Vagina (tissue), 2 donors: ENCODE results near the gene TNFSF8. TPM values are rescaled to one million over a fixed set of nuclear protein-coding genes. Genes with fewer than 3 reads are reported as not detected.

Source experiments
- DNase-seq, 2 donors: peaks; one replicate each; pipeline ENCODE4 v3.0.0-alpha.2; 2017; ENCODE audit errors: extremely low spot score in 2 of 2
- H3K27ac ChIP-seq: fragments of 200-600 bp; sonication (generic); one replicate; pipeline ENCODE4 v1.5.1; 2019
- H3K27me3 ChIP-seq: fragments of 200-600 bp; sonication (generic); one replicate; pipeline ENCODE4 v1.5.1; 2019
- H3K36me3 ChIP-seq, 2 donors: fragments of 200-600 bp; sonication (generic); one replicate each; pipeline ENCODE4 v1.5.1; 2017 to 2019
- H3K4me1 ChIP-seq: fragments of 200-600 bp; sonication (generic); one replicate; pipeline ENCODE4 v1.5.1; 2019
- H3K4me3 ChIP-seq, 2 donors: fragments of 200-600 bp; sonication (generic); 1 replicate in 1 of 2; 2 replicates in 1 of 2; pipeline ENCODE4 v1.5.1; 2016 to 2019
- H3K9me3 ChIP-seq: fragments of 200-600 bp; sonication (generic); one replicate; pipeline ENCODE4 v1.5.1; 2019
- CTCF ChIP-seq, 3 experiments: fragments of 450-650 bp in 2 of 3; fragments of 200-600 bp in 1 of 3; sonication (generic) in 1 of 3; IDR thresholded peaks; one replicate each; pipeline ENCODE4 v1.5.1; 2017 to 2019; ENCODE audit warnings: antibody characterized with exemption in 3 of 3, mild to moderate bottlenecking in 2 of 3, moderate library complexity in 2 of 3
- POLR2A ChIP-seq, 2 donors: fragments of 450-650 bp; IDR thresholded peaks; one replicate each; pipeline ENCODE4 v1.6.1; 2017; ENCODE audit warnings: antibody characterized with exemption in 2 of 2, mild to moderate bottlenecking in 2 of 2, moderate library complexity in 2 of 2
- POLR2AphosphoS5 ChIP-seq, 2 donors: sonication (generic); formaldehyde crosslinking; IDR thresholded peaks; one replicate each; pipeline ENCODE4 v1.9.0; 2017; ENCODE audit warnings: antibody characterized with exemption in 2 of 2, mild to moderate bottlenecking in 2 of 2, low read depth in 1 of 2; ENCODE audit not compliant: insufficient read depth in 1 of 2
- intact Hi-C: fragments of 100-400 bp; cut with DNase I; formaldehyde crosslinking; loops from one replicate; pipeline ENCODE4 v1.15.1; 2023
- total RNA-seq: library from RNA; depleted of rRNA; stranded (reverse); fragments of >200 nt; gene quantifications from one replicate; pipeline ENCODE4 v1.2.3, GENCODE V29; 2016

Gene TNFSF8
- total RNA-seq, 1 donor from 2014 or later, result 4.2 TPM

GRCh38 chr9:114852050-114852594 lies 78.3 kb downstream of the TNFSF8 start:
- no peak overlapping the region for H3K4me3 ChIP-seq
- no peaks in the 10 kb centered on the region for H3K36me3 ChIP-seq
- intact Hi-C loops, result no loop called here
- TF ChIP-seq POLR2AphosphoS5 (IDR thresholded peaks at IDR 0.05; ENCODE audit: insufficient read depth in 1 of 2, low read depth in 1 of 2) (no peak), CTCF (IDR thresholded peaks at IDR 0.05) (no peak), POLR2A (IDR thresholded peaks at IDR 0.05) (no peak)
- H3K4me1 ChIP-seq, result peaks cover 16% of the 10 kb centered on the region
- no peaks in the 10 kb centered on the region for H3K27me3 ChIP-seq
- no peak for DNase-seq
- no peak overlapping the region for H3K27ac ChIP-seq
- H3K9me3 ChIP-seq, result no peaks in the 10 kb centered on the region

GRCh38 chr9:114851306-114851705 lies 79.1 kb downstream of the TNFSF8 start:
- DNase-seq, result no peak
- H3K27me3 ChIP-seq, result no peaks in the 10 kb centered on the region
- H3K4me1 ChIP-seq, result peaks cover 16% of the 10 kb centered on the region
- no peaks in the 10 kb centered on the region for H3K36me3 ChIP-seq
- H3K4me3 ChIP-seq, result no peak overlapping the region
- no peaks in the 10 kb centered on the region for H3K9me3 ChIP-seq
- TF ChIP-seq CTCF (IDR thresholded peaks at IDR 0.05) (no peak), POLR2A (IDR thresholded peaks at IDR 0.05) (no peak), POLR2AphosphoS5 (IDR thresholded peaks at IDR 0.05; ENCODE audit: insufficient read depth in 1 of 2, low read depth in 1 of 2) (no peak)
- intact Hi-C loops, result no loop called here
- H3K27ac ChIP-seq, result no peak overlapping the region

Other genes with a start within 250 kb of the TNFSF8 start
- gene TEX48, start 248.4 kb downstream of the TNFSF8 start, total RNA-seq, result not detected
- gene TNFSF15, start 124.6 kb downstream of the TNFSF8 start, total RNA-seq, result 0.74 TPM
- 18.7 TPM for gene TNC, start 187.6 kb upstream of the TNFSF8 start, total RNA-seq